ENCODE data around the gene STXBP5. TPM values are rescaled to one million over a fixed set of nuclear protein-coding genes. Genes with fewer than 3 reads are reported as not detected.

Gene STXBP5
- total and polyA plus RNA-seq, 2 of the 4 experiments (the other 2 are of a cell fraction), result 13.2 to 46.4 TPM

DNA sequence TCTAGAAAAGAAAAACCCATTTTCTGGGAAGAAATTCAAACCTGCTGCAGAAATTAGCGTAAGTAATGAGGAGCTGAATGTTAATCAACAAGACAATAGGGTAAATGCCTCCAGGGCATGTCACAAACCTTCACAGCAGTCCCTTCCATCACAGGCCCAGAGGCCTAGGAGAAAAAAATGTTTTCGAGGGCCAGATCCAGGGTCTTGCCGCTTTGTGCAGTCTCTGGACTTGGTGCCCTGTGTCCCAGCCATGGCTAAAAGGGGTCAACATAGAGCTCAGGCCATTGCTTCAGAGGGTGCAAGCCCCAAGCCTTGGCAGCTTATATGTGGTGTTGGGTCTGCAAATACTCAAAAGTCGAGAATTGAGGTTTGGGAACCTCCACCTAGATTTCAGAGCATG, 99.8 kb downstream of the STXBP5 start:
- Histone ChIP-seq H3K79me1 (ENCODE audit: low read depth in 1 of 2, low read length in 2 of 2) (peaks cover 0 to 5% of the 10 kb centered on the region in 2 experiments; a peak in 2 of 4 replicates), H4K8ac (ENCODE audit: low read depth in 2 of 2, low read length in 2 of 2) (no peak overlapping the region), H3K9me3 (ENCODE audit: control insufficient read depth, insufficient read depth, low read length) (peaks cover 9% of the 10 kb centered on the region; the same call in 1 of the 2 replicates), H2BK15ac (ENCODE audit: low read depth, low read length) (no peak overlapping the region), H2AK5ac (ENCODE audit: low read depth, low read length) (no peak overlapping the region), H3K4me2 (ENCODE audit: low read depth, low read length) (no peak overlapping the region), H3K14ac (replicated peaks; ENCODE audit: low read depth, low read length) (no peak overlapping the region), H4K5ac (ENCODE audit: low read depth, low read length) (no peak overlapping the region), H4K20me1 (ENCODE audit: insufficient read depth, low read length) (no peaks in the 10 kb centered on the region), H3K4ac (ENCODE audit: low read depth, low read length) (no peak overlapping the region), H3K27me3 (ENCODE audit: control insufficient read depth, insufficient read depth, low read length) (no peaks in the 10 kb centered on the region), H3K4me3 (ENCODE audit: insufficient read depth, low read depth, low read length) (no peak overlapping the region), H3K18ac (ENCODE audit: low read depth, low read length) (no peak overlapping the region), H2AK9ac (replicated peaks; ENCODE audit: low read depth, low read length, poor library complexity) (no peak overlapping the region), H3K9ac (ENCODE audit: low read depth, low read length) (no peak overlapping the region), H3K36me3 (ENCODE audit: control insufficient read depth, insufficient read depth, low read length) (peaks cover 22% of the 10 kb centered on the region), H3K56ac (ENCODE audit: extremely low read depth, insufficient read depth, low read length) (no peak overlapping the region), H3K27ac (ENCODE audit: insufficient read depth, low read length) (no peak overlapping the region), H2BK120ac (ENCODE audit: low read depth, low read length) (no peak overlapping the region), H3K9me1 (ENCODE audit: insufficient read depth, low read length) (0 out of 2 replicates have a peak, but pooled peaks cover 3% of the 10 kb centered on the region), H3K23ac (ENCODE audit: low read depth, low read length) (no peak overlapping the region), H2BK20ac (ENCODE audit: low read depth, low read length) (no peak overlapping the region), H4K91ac (ENCODE audit: insufficient read depth, low read depth, low read length) (no peak overlapping the region), H2AFZ (replicated peaks; ENCODE audit: low read length, poor library complexity) (no peak overlapping the region), H2BK5ac (ENCODE audit: low read depth, low read length, poor library complexity, severe bottlenecking) (no peak overlapping the region), H3K4me1 (ENCODE audit: control insufficient read depth, insufficient read depth, low read length) (no peaks in the 10 kb centered on the region)
- 83% methylated on average over 2 of the region's 4 CpGs; no CpG with 5 or more reads in 1 of the 2 experiments for WGBS, 2 experiments (ENCODE audit: extremely low coverage in 2 of 2, insufficient read length in 1 of 2)
- no TSS peak for BruUV-seq (replicated peaks)
- ATAC-seq (ENCODE audit: low read depth) (no peak), DNase-seq (no peak)
- ChIA-PET POLR2A (ENCODE audit: unreplicated experiment) (no interaction called here), CTCF (no interaction called here)
- in situ Hi-C loops (cut with MboI; ENCODE audit: low sequenced_read_pairs), result no loop called here
- no peak for TF ChIP-seq CHD1 (IDR thresholded peaks at IDR 0.05; ENCODE audit: low read depth, low read length)
- TF ChIP-seq ELK1 (IDR thresholded peaks at IDR 0.05; ENCODE audit: borderline replicate concordance, low read depth, low read length), result no peak
- no peak for TF ChIP-seq MAFK (IDR thresholded peaks at IDR 0.05; ENCODE audit: low read depth, low read length)
- no peak for TF ChIP-seq NFE2L2 (IDR thresholded peaks at IDR 0.05; ENCODE audit: low read depth, low read length)
- TF ChIP-seq CTCF (conservative IDR thresholded peaks at IDR 0.05; ENCODE audit: low read depth, low read length), result no peak
- TF ChIP-seq FOS (IDR thresholded peaks at IDR 0.05; ENCODE audit: low read depth, low read length), result no peak
- no peak for TF ChIP-seq POLR2A (IDR thresholded peaks at IDR 0.05; ENCODE audit: low read depth, low read length)
- no peak for TF ChIP-seq BHLHE40 (IDR thresholded peaks at IDR 0.05; ENCODE audit: low read depth, low read length)
- TF ChIP-seq RAD21 (IDR thresholded peaks at IDR 0.05; ENCODE audit: low read length), result no peak
- no peak for TF ChIP-seq MXI1 (IDR thresholded peaks at IDR 0.05; ENCODE audit: borderline replicate concordance, low read depth, low read length)
- no peak for TF ChIP-seq RCOR1 (IDR thresholded peaks at IDR 0.05; ENCODE audit: insufficient replicate concordance, low read length)
- no peak for TF ChIP-seq RFX5 (IDR thresholded peaks at IDR 0.05; ENCODE audit: low read depth, low read length)
- TF ChIP-seq MAZ (IDR thresholded peaks at IDR 0.05; ENCODE audit: borderline replicate concordance, low read depth, low read length), result no peak
- no peak for TF ChIP-seq CEBPB (IDR thresholded peaks at IDR 0.05; ENCODE audit: low read depth, low read length)
- dilution Hi-C loops (cut with HindIII; ENCODE audit: low sequenced_read_pairs, unreplicated experiment), result no loop called here
- intact Hi-C loops (cut with micrococcal nuclease), result no loop called here

All from IMR-90 (cell line).